Activated CD8-positive, alpha-beta memory T cell treated with anti-CD3 and anti-CD28 coated beads, Interleukin-2, amount 50 U/mL, for 24 hours (primary cell): ENCODE measurements around the gene ARHGEF16.

Source experiments
- DNase-seq: peaks from one replicate; pipeline ENCODE4 v3.0.0-alpha.2; 2020; ENCODE audit errors: extremely low read depth

Gene ARHGEF16

GRCh38 chr1:3481836-3482375 lies 27.4 kb downstream of the ARHGEF16 start:
- DNase-seq = no peak

DNA sequence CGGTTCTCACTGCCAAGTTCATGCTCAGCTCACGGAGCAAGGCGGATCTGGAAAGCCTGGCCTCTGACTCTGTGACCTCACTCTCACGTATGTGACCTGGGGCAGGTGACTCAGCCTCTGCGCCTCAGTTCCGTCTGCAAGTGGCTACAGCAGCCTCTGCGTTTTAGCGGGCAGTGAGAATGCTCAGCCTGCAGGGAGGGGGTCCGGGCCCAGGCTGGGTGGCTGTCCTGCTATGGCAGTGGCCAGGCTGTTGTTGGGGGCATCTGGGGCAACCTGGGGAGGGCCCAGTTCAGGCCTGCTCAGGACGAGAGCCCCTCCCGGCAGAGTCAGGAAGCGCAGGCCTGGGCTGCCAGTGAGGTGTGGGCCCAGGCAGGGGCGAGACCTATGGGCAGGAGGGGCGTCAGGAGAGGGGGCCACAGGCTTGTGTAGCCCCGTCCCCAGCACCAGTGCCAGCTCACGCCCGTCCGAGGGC lies 27.9 kb downstream of the ARHGEF16 start:
- DNase-seq = no peak

GRCh38 chr1:3483380-3483779 lies 28.9 kb downstream of the ARHGEF16 start:
- DNase-seq = no peak

DNA sequence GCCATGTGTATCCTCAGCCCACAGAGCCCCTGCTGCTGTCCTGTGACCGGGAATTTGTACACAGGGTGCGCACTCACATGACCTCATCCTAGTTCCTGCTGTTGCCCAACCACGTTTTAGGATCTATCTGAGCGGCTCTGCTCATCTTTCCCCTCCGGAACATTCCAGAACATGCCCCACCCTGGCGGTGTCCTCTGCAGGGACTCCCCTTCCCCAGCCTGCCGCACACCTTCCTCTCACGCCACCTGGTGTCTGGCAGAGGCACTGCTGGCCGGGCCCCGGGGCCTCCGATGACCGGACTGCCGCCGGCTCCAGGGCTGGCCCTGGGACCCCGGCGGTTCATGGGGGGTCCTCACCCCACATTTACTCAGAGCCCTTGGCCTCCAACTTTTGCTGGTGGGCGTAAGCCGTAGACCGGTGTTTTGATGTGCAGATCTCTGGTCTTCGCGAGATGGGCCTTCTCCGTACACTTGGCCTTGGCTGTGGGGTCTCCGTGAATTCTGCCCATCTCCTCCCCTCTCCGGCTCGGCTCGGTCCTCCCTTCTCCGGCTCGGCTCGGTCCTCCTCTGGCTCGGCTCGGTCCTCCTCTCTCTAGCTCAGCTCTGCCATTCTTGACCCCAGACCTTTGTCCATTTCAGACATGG lies 29.5 kb downstream of the ARHGEF16 start:
- DNase-seq = peak; percentile 7

- DNase-seq = no peak
Observed at GRCh38 chr1:3485016-3485415, 30.6 kb downstream of the ARHGEF16 start.

GRCh38 chr1:3488432-3488831 lies 34.0 kb downstream of the ARHGEF16 start:
- no peak for DNase-seq

GRCh38 chr1:3490046-3490745 lies 35.7 kb downstream of the ARHGEF16 start:
- DNase-seq = no peak

DNA sequence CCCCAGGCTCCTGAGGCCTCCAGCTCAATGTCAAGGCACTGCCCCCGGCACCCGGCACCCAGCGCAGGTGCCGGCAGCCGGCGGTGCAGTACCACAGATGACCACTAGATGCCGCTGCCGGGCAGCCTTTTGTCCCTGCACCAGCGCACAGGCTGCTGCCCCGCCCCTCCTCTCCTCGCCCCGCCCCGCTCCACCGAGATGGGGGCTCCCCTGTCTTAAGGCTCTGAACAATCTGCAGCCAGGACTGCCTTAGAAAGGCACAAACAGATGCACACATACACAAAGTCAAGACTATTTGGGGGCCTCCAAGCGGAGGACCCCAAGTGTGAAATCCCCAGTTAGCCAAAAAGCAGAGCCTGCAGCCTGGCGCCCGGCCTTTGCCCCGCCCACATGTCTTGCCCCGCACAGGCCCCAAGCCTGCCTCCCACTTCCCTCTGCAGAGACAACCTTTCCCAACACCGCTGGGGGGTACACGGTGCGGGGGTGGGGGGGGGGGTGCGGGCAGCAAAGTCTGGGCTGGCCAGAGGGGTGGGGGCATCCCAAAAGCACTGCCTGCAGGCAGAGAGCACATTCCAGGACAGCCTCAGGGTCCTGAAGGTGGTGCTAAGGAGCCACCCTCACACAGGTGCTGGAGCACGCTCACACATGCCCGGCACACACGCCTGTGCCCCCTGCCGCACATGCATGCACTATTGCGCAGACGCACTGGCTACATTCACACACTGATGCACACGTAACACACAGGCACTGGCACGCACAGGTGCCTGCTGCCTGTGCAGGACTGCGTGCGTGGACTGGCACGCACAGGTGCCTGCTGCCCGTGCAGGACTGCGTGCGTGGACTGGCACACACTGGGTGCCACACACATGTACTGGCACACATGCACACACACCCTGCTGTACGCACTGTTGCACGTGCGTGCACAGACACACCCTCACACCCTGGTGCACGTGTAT lies 37.1 kb downstream of the ARHGEF16 start:
- peak; percentile 58 for DNase-seq

DNA sequence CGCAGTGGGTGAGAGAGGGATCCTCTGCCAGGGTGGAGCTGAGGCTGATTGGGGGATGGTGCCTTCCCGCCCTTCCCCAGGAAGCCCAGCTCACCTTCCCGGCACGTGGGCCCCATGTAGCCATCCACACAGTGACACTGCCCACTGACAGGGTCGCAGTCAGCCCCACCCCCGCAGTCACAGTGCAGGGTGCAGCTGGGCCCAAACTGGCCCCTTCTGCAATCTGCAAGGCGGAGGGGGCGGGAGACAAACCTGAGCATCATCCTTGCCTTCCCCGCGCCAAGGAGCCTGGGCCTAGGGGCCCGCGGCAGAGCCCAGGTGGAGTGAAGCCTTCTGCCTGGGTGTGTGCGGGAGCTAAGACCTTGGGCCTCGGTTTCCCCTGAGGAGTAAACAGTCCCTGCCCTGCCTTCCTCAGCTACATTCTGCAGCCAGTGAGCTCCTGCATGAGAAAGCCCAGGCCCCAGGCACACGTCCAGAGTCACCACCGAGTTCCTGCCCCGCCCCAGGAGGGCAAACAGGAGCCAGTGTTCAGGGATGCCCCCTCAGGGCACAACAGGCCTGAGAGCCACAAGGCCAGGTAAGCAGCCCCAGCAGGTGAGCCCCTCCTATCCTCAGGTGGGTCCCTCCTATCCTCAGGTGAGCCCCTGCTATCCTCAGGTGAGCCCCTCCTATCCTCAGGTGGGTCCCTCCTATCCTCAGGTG lies 38.2 kb downstream of the ARHGEF16 start:
- DNase-seq = no peak

GRCh38 chr1:3494321-3495308 lies 40.1 kb downstream of the ARHGEF16 start:
- no peak for DNase-seq

GRCh38 chr1:3495776-3496745 lies 41.6 kb downstream of the ARHGEF16 start:
- no peak for DNase-seq

DNA sequence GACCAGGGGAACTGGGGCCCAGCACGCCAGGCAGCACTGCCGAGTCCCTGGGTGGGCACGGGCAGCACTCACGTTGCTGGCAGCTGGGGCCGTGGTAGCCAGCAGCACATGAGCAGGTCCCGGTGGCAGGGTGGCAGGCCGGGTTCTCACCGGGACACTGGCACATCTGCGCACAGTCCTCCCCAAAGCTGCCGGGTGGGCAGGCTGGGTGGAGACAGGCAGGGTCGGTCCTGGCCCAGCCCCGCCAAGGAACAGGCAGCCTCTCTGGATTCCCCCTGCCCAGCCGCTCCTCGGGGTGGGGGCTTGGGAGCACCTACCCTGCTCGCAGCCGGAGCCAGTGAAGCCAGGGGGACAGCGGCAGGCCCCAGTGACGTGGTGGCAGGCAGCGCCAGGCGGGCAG lies 42.5 kb downstream of the ARHGEF16 start:
- DNase-seq = no peak

DNA sequence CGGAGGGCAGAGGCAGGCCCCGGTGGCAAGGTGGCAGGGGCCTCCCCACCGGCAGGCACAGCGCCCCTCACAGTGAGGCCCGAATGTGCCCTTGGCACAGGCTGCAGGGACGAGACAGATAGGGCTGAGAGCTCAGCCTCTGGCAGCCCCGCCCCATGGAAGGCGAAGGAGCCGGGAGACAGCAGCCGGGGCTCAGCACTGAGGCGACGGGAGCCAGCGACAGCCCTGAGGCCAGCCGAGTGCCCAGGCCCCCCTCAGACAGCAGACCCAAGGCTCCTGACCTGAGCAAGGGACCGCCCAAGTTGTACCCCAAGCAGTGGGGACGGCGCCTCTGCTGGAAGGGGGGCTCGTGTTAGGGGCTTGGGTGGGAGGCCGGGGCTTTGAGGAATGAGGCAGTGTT lies 43.1 kb downstream of the ARHGEF16 start:
- DNase-seq = no peak

DNA sequence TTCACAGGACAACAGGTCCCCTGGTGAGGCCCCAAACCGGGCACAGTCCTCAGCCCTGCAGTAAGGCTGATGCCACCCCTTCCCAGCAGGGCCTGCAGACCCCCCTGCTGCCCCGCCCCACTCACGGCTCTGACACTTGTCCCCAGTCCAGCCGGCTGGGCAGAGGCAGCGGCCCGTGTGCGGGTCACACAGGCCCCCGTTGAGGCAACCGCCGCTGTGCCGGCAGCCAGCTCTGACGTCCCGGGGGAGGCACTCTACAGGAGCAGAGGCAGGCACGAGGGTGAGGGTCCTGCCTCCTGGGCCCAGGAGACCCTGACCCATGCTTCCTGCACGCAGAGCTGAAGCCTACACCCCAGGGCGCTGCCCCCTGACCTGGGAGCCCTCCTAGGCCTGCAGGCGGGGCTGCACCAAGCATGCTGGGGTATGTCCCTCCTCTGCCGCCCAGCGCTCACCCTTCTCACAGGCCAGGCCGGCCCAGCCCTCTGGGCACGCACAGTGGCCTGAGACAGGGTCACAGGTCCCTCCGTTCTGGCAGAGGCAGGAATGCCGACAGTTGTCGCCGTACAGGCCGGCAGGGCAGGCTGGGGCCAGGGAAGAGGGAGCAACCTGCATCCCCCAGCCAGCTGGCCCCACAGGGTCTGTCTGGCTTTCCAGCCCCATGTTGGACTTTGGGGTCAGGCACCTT lies 43.9 kb downstream of the ARHGEF16 start:
- no peak for DNase-seq

DNA sequence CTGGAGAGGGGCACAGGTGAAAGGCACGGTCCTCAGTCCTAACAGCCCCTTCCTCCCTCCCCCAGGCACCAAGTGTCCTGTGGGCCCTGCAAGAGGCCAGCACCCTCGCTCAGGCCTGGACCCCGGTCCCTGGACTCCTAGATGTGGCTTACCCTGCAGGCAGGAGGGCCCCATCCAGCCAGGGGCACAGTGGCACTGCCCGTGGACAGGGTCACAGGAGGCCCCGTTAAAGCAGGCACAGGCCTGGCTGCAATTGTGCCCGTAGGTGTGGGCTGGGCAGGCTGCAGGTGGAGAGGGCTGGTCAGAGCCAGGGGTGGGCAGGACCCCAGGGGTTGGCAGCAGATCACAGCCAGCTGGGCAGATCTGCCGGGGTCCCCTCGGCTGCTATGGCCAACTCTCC lies 44.5 kb downstream of the ARHGEF16 start:
- no peak for DNase-seq

- no peak for DNase-seq
Observed at GRCh38 chr1:3499611-3500010, 45.1 kb downstream of the ARHGEF16 start.

- no peak for DNase-seq
Observed at GRCh38 chr1:3500265-3500835, 45.9 kb downstream of the ARHGEF16 start.

GRCh38 chr1:3501437-3501836 lies 47.0 kb downstream of the ARHGEF16 start:
- DNase-seq = no peak
